Mesendoderm (in vitro differentiated cells): Measurements from ENCODE around the gene NPSR1.

Experiments used
- DNase-seq: peaks from one replicate; pipeline ENCODE4 v3.0.0; 2013
- H2AK5ac ChIP-seq: 2 replicates; pipeline ENCODE4 v1.6.1; 2013; ENCODE audit warnings: low read length, inconsistent platforms
- H2BK120ac ChIP-seq: 2 replicates; pipeline ENCODE4 v1.6.1; 2013; ENCODE audit warnings: low read depth, mild to moderate bottlenecking, low read length, moderate library complexity, mixed read lengths
- H2BK15ac ChIP-seq: replicated peaks from 2 replicates; pipeline ENCODE4 v1.6.1; 2013; ENCODE audit warnings: low read depth, mild to moderate bottlenecking, moderate library complexity
- H2BK5ac ChIP-seq: 2 replicates; pipeline ENCODE4 v1.6.1; 2013; ENCODE audit warnings: low read length, inconsistent platforms
- H3K18ac ChIP-seq: 2 replicates; pipeline ENCODE4 v1.6.1; 2013; ENCODE audit warnings: mild to moderate bottlenecking, low read length, mixed read lengths
- H3K23ac ChIP-seq: one replicate; pipeline ENCODE4 v1.6.1; 2013; ENCODE audit warnings: low read length
- H3K27ac ChIP-seq: 2 replicates; pipeline ENCODE4 v1.5.1; 2013; ENCODE audit warnings: low read depth, mild to moderate bottlenecking, inconsistent platforms, low read length, moderate library complexity
- H3K27me3 ChIP-seq: 2 replicates; pipeline ENCODE4 v1.6.1; 2013; ENCODE audit warnings: low read length, control low read depth, mild to moderate bottlenecking, inconsistent platforms; ENCODE audit not compliant: insufficient read depth, poor library complexity
- H3K36me3 ChIP-seq: 2 replicates; pipeline ENCODE4 v1.6.1; 2013; ENCODE audit warnings: low read length, inconsistent platforms; ENCODE audit not compliant: control insufficient read depth, insufficient read depth
- H3K4ac ChIP-seq: one replicate; pipeline ENCODE4 v1.6.1; 2013; ENCODE audit warnings: low read depth, mild to moderate bottlenecking, low read length, moderate library complexity
- H3K4me1 ChIP-seq: 2 replicates; pipeline ENCODE4 v1.6.1; 2013; ENCODE audit warnings: low read depth, low read length, inconsistent platforms; ENCODE audit not compliant: control insufficient read depth
- H3K4me2 ChIP-seq: 2 replicates; pipeline ENCODE4 v1.6.1; 2013; ENCODE audit warnings: low read length
- H3K4me3 ChIP-seq: 2 replicates; pipeline ENCODE4 v1.5.1; 2013; ENCODE audit warnings: mild to moderate bottlenecking, low read length
- H3K56ac ChIP-seq: one replicate; pipeline ENCODE4 v1.6.1; 2013; ENCODE audit warnings: low read length
- H3K79me1 ChIP-seq: 2 replicates; pipeline ENCODE4 v1.6.1; 2013; ENCODE audit warnings: low read length, inconsistent platforms
- H3K79me2 ChIP-seq: 2 replicates; pipeline ENCODE4 v1.6.1; 2013; ENCODE audit warnings: mild to moderate bottlenecking, low read length; ENCODE audit not compliant: control insufficient read depth, insufficient read depth
- H3K9ac ChIP-seq: 2 replicates; pipeline ENCODE4 v1.6.1; 2013; ENCODE audit warnings: low read length, inconsistent platforms
- H4K5ac ChIP-seq: one replicate; pipeline ENCODE4 v1.6.1; 2013; ENCODE audit warnings: low read length
- H4K8ac ChIP-seq: one replicate; pipeline ENCODE4 v1.6.1; 2013; ENCODE audit warnings: low read depth, mild to moderate bottlenecking, control low read depth, low read length, moderate library complexity
- WGBS: extraction: QIAGEN DNeasy Blood & Tissue Kit; methylation state at CpG from one replicate; pipeline ENCODE4 v1.1.7; 2013; ENCODE audit warnings: low lambda C conversion rate, missing lambda C conversion rate; ENCODE audit not compliant: insufficient coverage; ENCODE audit errors: extremely low coverage; 5-methylcytosine and 5-hydroxymethylcytosine counted together

Gene NPSR1

DNA sequence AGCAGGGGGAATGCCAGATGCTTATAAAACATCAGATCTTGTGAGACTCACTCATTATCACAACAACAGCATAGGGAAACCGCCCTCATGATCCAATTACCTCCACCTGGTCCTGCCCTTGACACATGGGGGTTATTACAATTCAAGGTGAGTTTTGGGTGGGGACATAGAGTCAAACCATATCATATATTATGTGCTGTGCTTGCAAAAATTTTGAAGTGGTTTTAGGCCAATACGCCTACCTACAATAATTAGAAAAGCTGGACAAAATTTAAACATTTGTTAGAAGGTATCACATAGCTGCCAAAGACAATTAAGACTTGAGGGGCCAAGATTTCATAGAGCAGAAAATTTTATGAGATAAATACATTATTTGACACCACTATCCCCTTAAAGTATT lies 29.5 kb downstream of the NPSR1 start:
- Histone ChIP-seq H2AK5ac (no peak overlapping the region), H4K5ac (no peak overlapping the region), H2BK15ac (no peak overlapping the region), H3K4me2 (no peak overlapping the region), H3K23ac (no peak overlapping the region), H3K27ac (no peak overlapping the region), H3K18ac (no peak overlapping the region), H3K36me3 (no peaks in the 10 kb centered on the region), H3K4me3 (no peak overlapping the region), H3K9ac (no peak overlapping the region), H3K79me2 (no peaks in the 10 kb centered on the region), H2BK5ac (no peak overlapping the region), H4K8ac (no peak overlapping the region), H2BK120ac (no peak overlapping the region), H3K4me1 (no peaks in the 10 kb centered on the region), H3K79me1 (no peaks in the 10 kb centered on the region), H3K27me3 (no peaks in the 10 kb centered on the region), H3K4ac (no peak overlapping the region), H3K56ac (no peak overlapping the region)
- DNase-seq = no peak
- WGBS = no CpG with 5 or more reads among the region's 2 CpGs

DNA sequence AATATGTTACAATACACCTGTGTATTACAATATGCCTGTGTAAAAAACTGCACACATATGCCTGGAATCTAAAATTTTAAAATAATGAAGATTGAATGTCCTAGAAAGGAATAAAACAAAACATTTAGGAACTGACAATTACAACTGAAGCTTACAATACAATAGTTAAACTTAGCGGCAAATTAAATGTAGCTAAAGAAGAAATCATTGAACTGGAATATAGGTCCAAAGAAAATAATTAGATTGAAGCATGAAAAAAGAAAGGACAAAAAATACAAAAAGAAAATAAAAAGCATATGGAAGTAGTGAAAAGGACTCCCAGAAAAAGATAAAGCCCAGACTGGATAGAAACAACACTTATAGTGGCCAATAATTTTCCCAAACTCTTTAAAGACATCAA lies 38.4 kb downstream of the NPSR1 start:
- Histone ChIP-seq H3K56ac (no peak overlapping the region), H2BK15ac (no peak overlapping the region), H3K79me1 (no peaks in the 10 kb centered on the region)

DNA sequence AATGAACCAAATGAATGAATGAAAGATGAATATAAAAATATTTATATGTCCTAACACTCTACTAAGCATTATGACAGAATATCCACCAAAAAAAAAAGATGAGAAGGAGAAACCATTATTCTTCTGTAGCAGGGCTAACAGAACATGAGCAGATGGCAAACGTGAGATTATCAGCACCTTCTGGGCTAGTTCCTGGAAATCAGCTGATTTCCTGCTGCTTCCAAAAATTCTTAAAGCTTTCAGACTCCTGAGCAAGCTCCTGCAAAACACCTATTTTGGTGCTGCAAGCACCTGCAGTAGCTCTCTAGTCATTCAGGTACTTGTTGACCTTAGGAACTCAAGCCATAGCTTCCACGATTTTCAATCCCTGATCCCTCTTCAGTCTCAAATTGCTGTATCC lies 51.8 kb downstream of the NPSR1 start:
- Histone ChIP-seq H3K18ac (no peak overlapping the region), H3K27ac (no peak overlapping the region), H2BK5ac (no peak overlapping the region), H2AK5ac (no peak overlapping the region), H3K4me3 (no peak overlapping the region), H3K9ac (no peak overlapping the region), H3K79me2 (no peaks in the 10 kb centered on the region), H4K8ac (no peak overlapping the region), H2BK120ac (no peak overlapping the region), H3K4me2 (no peak overlapping the region), H4K5ac (no peak overlapping the region), H3K27me3 (no peaks in the 10 kb centered on the region), H3K4me1 (no peaks in the 10 kb centered on the region), H3K23ac (no peak overlapping the region), H2BK15ac (no peak overlapping the region), H3K36me3 (no peaks in the 10 kb centered on the region), H3K4ac (no peak overlapping the region), H3K79me1 (no peaks in the 10 kb centered on the region), H3K56ac (no peak overlapping the region)
- no peak for DNase-seq
- no CpG with 5 or more reads among the region's 2 CpGs for WGBS

More for the DNA sequence above, 38.4 kb downstream of the NPSR1 start:
- no peaks in the 10 kb centered on the region for H3K36me3 ChIP-seq
- H4K5ac ChIP-seq = no peak overlapping the region
- H4K8ac ChIP-seq = no peak overlapping the region
- no peaks in the 10 kb centered on the region for H3K27me3 ChIP-seq
- no peak overlapping the region for H3K4me3 ChIP-seq
- no peak overlapping the region for H2BK120ac ChIP-seq
- WGBS = no CpG with 5 or more reads among the region's 1 CpG
- H3K4ac ChIP-seq = no peak overlapping the region
- no peak overlapping the region for H3K27ac ChIP-seq
- H3K4me1 ChIP-seq = no peaks in the 10 kb centered on the region
- H2BK5ac ChIP-seq = no peak overlapping the region
- H3K79me2 ChIP-seq = no peaks in the 10 kb centered on the region
- no peak overlapping the region for H2AK5ac ChIP-seq
- H3K23ac ChIP-seq = no peak overlapping the region
- H3K18ac ChIP-seq = no peak overlapping the region
- H3K4me2 ChIP-seq = no peak overlapping the region
- H3K9ac ChIP-seq = no peak overlapping the region
- DNase-seq = no peak

DNA sequence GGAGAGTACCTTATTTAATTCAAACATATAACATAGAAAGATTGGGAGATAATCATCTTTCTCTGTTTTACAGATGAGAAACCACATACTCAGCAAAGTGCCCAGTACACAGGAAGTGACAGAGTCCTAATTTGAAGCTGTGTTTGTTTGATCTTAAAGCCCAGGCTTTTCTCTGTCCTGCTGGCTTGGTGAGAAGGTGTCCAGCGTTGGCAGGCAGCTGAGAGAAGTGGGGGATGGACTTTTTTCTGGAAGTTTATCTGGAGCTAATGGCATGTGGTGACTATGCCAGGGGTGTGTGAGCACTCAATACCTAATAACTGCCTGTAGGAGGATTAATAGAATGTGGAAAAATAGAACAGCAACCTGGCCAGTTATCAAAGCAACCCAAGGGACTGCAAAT lies 60.8 kb downstream of the NPSR1 start:
- H3K27ac ChIP-seq = no peak overlapping the region
- H4K5ac ChIP-seq = no peak overlapping the region
- no peak overlapping the region for H3K18ac ChIP-seq
- no peak overlapping the region for H2BK120ac ChIP-seq
- no peak for DNase-seq
- H3K36me3 ChIP-seq = no peaks in the 10 kb centered on the region
- no peak overlapping the region for H2AK5ac ChIP-seq
- no peak overlapping the region for H4K8ac ChIP-seq
- no peak overlapping the region for H3K4me2 ChIP-seq
- no peaks in the 10 kb centered on the region for H3K79me1 ChIP-seq
- no peaks in the 10 kb centered on the region for H3K79me2 ChIP-seq
- H3K4ac ChIP-seq = no peak overlapping the region
- no peak overlapping the region for H3K4me3 ChIP-seq
- H3K4me1 ChIP-seq = no peaks in the 10 kb centered on the region
- no peak overlapping the region for H2BK15ac ChIP-seq
- no peak overlapping the region for H2BK5ac ChIP-seq
- no peaks in the 10 kb centered on the region for H3K27me3 ChIP-seq
- no peak overlapping the region for H3K9ac ChIP-seq
- no CpG with 5 or more reads among the region's 1 CpG for WGBS
- no peak overlapping the region for H3K56ac ChIP-seq
- no peak overlapping the region for H3K23ac ChIP-seq

DNA sequence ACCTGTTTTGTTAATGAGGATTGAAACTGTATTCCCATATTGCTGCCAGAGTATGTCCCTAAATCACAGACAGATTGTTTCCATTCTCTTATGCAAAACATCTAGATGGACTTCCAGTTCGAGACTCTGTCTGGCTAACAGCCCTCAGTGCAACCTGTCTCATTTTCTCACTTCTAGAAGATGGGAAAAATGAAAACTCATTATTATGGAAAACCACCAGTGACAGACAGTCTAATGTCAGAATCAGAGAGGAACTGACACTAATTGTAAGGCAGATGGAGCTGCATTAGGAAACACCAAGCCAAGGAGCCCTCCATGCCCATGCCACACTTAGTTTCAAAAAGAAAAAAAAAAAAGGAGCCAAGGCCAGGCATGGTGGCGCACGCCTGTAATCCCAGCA lies 61.6 kb downstream of the NPSR1 start:
- no peaks in the 10 kb centered on the region for H3K36me3 ChIP-seq
- H2BK120ac ChIP-seq = no peak overlapping the region
- WGBS = no CpG with 5 or more reads among the region's 3 CpGs
- H2AK5ac ChIP-seq = no peak overlapping the region
- H3K79me1 ChIP-seq = no peaks in the 10 kb centered on the region
- H3K56ac ChIP-seq = no peak overlapping the region
- H3K23ac ChIP-seq = no peak overlapping the region
- H2BK5ac ChIP-seq = no peak overlapping the region
- no peak overlapping the region for H3K4me2 ChIP-seq
- no peaks in the 10 kb centered on the region for H3K4me1 ChIP-seq
- H4K5ac ChIP-seq = no peak overlapping the region
- no peak overlapping the region for H4K8ac ChIP-seq
- no peak overlapping the region for H2BK15ac ChIP-seq
- no peak for DNase-seq
- H3K27me3 ChIP-seq = no peaks in the 10 kb centered on the region
- H3K4ac ChIP-seq = no peak overlapping the region
- no peaks in the 10 kb centered on the region for H3K79me2 ChIP-seq
- no peak overlapping the region for H3K27ac ChIP-seq
- H3K18ac ChIP-seq = no peak overlapping the region
- H3K4me3 ChIP-seq = no peak overlapping the region
- H3K9ac ChIP-seq = no peak overlapping the region

DNA sequence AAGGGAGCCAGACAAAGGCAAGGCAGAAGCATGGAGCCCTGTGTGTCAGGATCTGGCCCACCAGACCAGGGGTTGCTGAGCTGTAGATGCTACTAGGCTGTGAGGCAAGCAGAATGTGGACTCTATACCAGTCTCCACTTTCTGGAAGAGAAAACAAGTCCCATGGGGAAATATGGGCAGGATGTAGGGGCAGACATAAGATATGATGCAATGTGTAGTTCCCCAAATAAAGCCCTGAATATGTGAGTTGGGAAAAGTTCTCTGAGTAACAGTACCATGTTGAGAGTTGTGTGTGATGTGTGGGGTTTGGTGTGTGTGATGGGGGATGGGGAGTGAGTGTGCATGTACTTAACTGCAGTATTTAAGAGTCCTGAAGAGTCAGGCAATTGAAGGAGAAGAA lies 62.3 kb downstream of the NPSR1 start:
- Histone ChIP-seq H3K79me2 (no peaks in the 10 kb centered on the region), H3K27me3 (no peaks in the 10 kb centered on the region), H3K27ac (no peak overlapping the region), H3K23ac (no peak overlapping the region), H3K4ac (no peak overlapping the region), H3K4me1 (no peaks in the 10 kb centered on the region), H3K9ac (no peak overlapping the region), H3K4me3 (no peak overlapping the region), H2AK5ac (no peak overlapping the region), H3K56ac (no peak overlapping the region), H3K36me3 (no peaks in the 10 kb centered on the region), H3K79me1 (no peaks in the 10 kb centered on the region), H3K18ac (no peak overlapping the region), H3K4me2 (no peak overlapping the region), H2BK5ac (no peak overlapping the region), H4K8ac (no peak overlapping the region), H2BK15ac (no peak overlapping the region), H2BK120ac (no peak overlapping the region), H4K5ac (no peak overlapping the region)
- DNase-seq = no peak
